IPS-18c (cell line): ENCODE data around the gene ZNF618.
A peak's percentile ranks its signal among the peaks of the same experiment; 100 is the strongest.

ENCODE experiments used
- H3K4me3 ChIP-seq: 2 replicates; pipeline ENCODE4 v1.7.0; 2013; ENCODE audit warnings: low read depth, mild to moderate bottlenecking, low read length, moderate library complexity; ENCODE audit not compliant: insufficient read depth
- H3K9me3 ChIP-seq: one replicate; pipeline ENCODE4 v1.6.1; 2013; ENCODE audit warnings: mild to moderate bottlenecking, low read length, moderate library complexity; ENCODE audit not compliant: control insufficient read depth, insufficient read depth

The ZNF618 gene

GRCh38 chr9:114089206-114089840 is 213.2 kb downstream of the ZNF618 start:
- Histone ChIP-seq H3K4me3 (no peak overlapping the region), H3K9me3 (no peaks in the 10 kb centered on the region)

- Histone ChIP-seq H3K9me3 (no peaks in the 10 kb centered on the region), H3K4me3 (no peak overlapping the region)
These were observed 214.7 kb downstream of the ZNF618 start for GRCh38 chr9:114090798-114091197.

GRCh38 chr9:114091711-114092110 is 215.6 kb downstream of the ZNF618 start:
- Histone ChIP-seq H3K9me3 (no peaks in the 10 kb centered on the region), H3K4me3 (no peak overlapping the region)

- no peaks in the 10 kb centered on the region for H3K9me3 ChIP-seq
- no peak overlapping the region for H3K4me3 ChIP-seq
These were observed 216.2 kb downstream of the ZNF618 start for GRCh38 chr9:114092336-114092735.

- Histone ChIP-seq H3K4me3 (no peak overlapping the region), H3K9me3 (no peaks in the 10 kb centered on the region)
These were observed 216.9 kb downstream of the ZNF618 start for GRCh38 chr9:114093031-114093471.

GRCh38 chr9:114093761-114094505 is 217.8 kb downstream of the ZNF618 start:
- H3K4me3 ChIP-seq = no peak overlapping the region
- H3K9me3 ChIP-seq = no peaks in the 10 kb centered on the region

GRCh38 chr9:114094971-114095370 is 218.9 kb downstream of the ZNF618 start:
- Histone ChIP-seq H3K9me3 (no peaks in the 10 kb centered on the region), H3K4me3 (no peak overlapping the region)

- Histone ChIP-seq H3K9me3 (no peaks in the 10 kb centered on the region), H3K4me3 (no peak overlapping the region)
These were observed 220.0 kb downstream of the ZNF618 start for GRCh38 chr9:114096041-114096511.

GRCh38 chr9:114096866-114097612 is 220.9 kb downstream of the ZNF618 start:
- H3K9me3 ChIP-seq = no peaks in the 10 kb centered on the region
- H3K4me3 ChIP-seq = no peak overlapping the region

GRCh38 chr9:114097613-114098020 is 221.5 kb downstream of the ZNF618 start:
- Histone ChIP-seq H3K9me3 (no peaks in the 10 kb centered on the region), H3K4me3 (peak overlapping the region; percentile 66)

- H3K4me3 ChIP-seq = peak overlapping the region; percentile 66
These were observed 222.2 kb downstream of the ZNF618 start for GRCh38 chr9:114098021-114098935.

GRCh38 chr9:114098936-114099668 is 223.0 kb downstream of the ZNF618 start, which contains the start of gene KIF12:
KIF12 (minus strand) TSS chr9:114099292; CDS start chr9:114099276, 16 bp downstream.
- no peaks in the 10 kb centered on the region for H3K9me3 ChIP-seq
- peak within 1 kb of the TSS; percentile 66 for H3K4me3 ChIP-seq

More at GRCh38 chr9:114098021-114098935, 222.2 kb downstream of the ZNF618 start:
- no peaks in the 10 kb centered on the region for H3K9me3 ChIP-seq

- Histone ChIP-seq H3K9me3 (no peaks in the 10 kb centered on the region), H3K4me3 (peak overlapping the region; percentile 63; the same call in 1 of the 2 replicates)
These were observed 223.7 kb downstream of the ZNF618 start for GRCh38 chr9:114099669-114100270.

GRCh38 chr9:114100536-114100935 is 224.4 kb downstream of the ZNF618 start:
- Histone ChIP-seq H3K9me3 (no peaks in the 10 kb centered on the region), H3K4me3 (no peak overlapping the region)

- H3K9me3 ChIP-seq = no peaks in the 10 kb centered on the region
- H3K4me3 ChIP-seq = no peak overlapping the region
These were observed 226.4 kb downstream of the ZNF618 start for GRCh38 chr9:114102484-114102883.

- Histone ChIP-seq H3K4me3 (no peak overlapping the region), H3K9me3 (no peaks in the 10 kb centered on the region)
These were observed 229.1 kb downstream of the ZNF618 start for GRCh38 chr9:114105236-114105635.
